Measurements from ENCODE around the gene DCAF8. TPM values are rescaled to one million over a fixed set of nuclear protein-coding genes. Genes with fewer than 3 reads are reported as not detected.
A peak's percentile ranks its signal among the peaks of the same experiment; 100 is the strongest.

DCAF8 gene
- total and polyA plus RNA-seq, 2 donors (not counting 1 experiment from before 2014, with no cell fraction given), result 194 to 266 TPM

GRCh38 chr1:160205242-160206035 lies 56.9 kb downstream of the DCAF8 start, which contains the start of gene PEA15:
TSS of gene PEA15 (plus strand) at chr1:160205384. CDS start at chr1:160211545, 6,161 bp downstream.
- intact Hi-C loops (cut with micrococcal nuclease), result loop anchor here (2.0 kb wide), 1 partner anchor 57 kb away; the partner anchor contains the start of gene DCAF8
- H3K9me3 Mint-ChIP-seq (ENCODE audit: insufficient read depth), result no peaks in the 10 kb centered on the region
- Histone ChIP-seq H3K9ac (ENCODE audit: low read length) (peak within 1 kb of the TSS; percentile 87), H3K27me3 (replicated peaks in 1 of 4; ENCODE audit: control extremely low read depth in 1 of 4, control insufficient read depth in 3 of 4, insufficient read depth in 4 of 4, low read length in 3 of 4) (no peaks in the 10 kb centered on the region), H2AFZ (ENCODE audit: insufficient read depth, low read depth, low read length, poor library complexity, severe bottlenecking) (peak within 1 kb of the TSS; percentile 59), H3K79me2 (ENCODE audit: control insufficient read depth, insufficient read depth, low read length) (peaks cover 15% of the 10 kb centered on the region), H3K36me3 (replicated peaks in 1 of 2; ENCODE audit: control extremely low read depth in 1 of 2, control insufficient read depth in 1 of 2, extremely low read depth in 1 of 2, insufficient read depth in 2 of 2, low read length in 1 of 2) (peaks cover 9 to 19% of the 10 kb centered on the region in 2 experiments), H3K4me2 (replicated peaks; ENCODE audit: low read depth, low read length, poor library complexity, severe bottlenecking) (peak within 1 kb of the TSS; percentile 94), H3K27ac (ENCODE audit: low read length in 2 of 2) (peak within 1 kb of the TSS; percentile 98 to 99), H4K20me1 (ENCODE audit: control insufficient read depth, insufficient read depth, low read length, poor library complexity, severe bottlenecking) (no peaks in the 10 kb centered on the region), H3K9me3 (ENCODE audit: control extremely low read depth in 1 of 3, control insufficient read depth in 2 of 3, insufficient read depth in 1 of 3, low read length in 2 of 3) (no peaks in the 10 kb centered on the region), H3K4me3 (ENCODE audit: control extremely low read depth in 1 of 5, extremely low read depth in 1 of 5, insufficient read depth in 1 of 5, low read depth in 2 of 5, low read length in 4 of 5) (peak within 1 kb of the TSS; percentile 44 to 99 (median 92)), H3K4me1 (ENCODE audit: control insufficient read depth in 2 of 2, insufficient read depth in 2 of 2, low read length in 2 of 2) (peaks cover 26 to 35% of the 10 kb centered on the region in 2 donors)
- ChIA-PET POLR2A (interaction anchor here (1.0 to 1.6 kb wide), 4 partner anchors 9 to 57 kb away, joined by 3 to 5 read pairs (median 4); partner anchors contain the start of gene DCAF8), CTCF (interaction anchor here (0.6 to 9.7 kb wide), 6 partner anchors 10 to 171 kb away, joined by 3 to 77 read pairs (median 22); no protein-coding TSS in a partner anchor)
- H3K27ac Mint-ChIP-seq, result peak within 1 kb of the TSS; percentile 90
- peaks cover 66% of the 10 kb centered on the region for H3K4me1 Mint-ChIP-seq
- peak within 1 kb of the TSS; percentile 88 for H3K4me3 Mint-ChIP-seq
- ATAC-seq (ENCODE audit: low read depth) (peak; percentile 57), DNase-seq (peak; percentile 77)
- TF ChIP-seq EZH2 (IDR thresholded peaks at IDR 0.05; ENCODE audit: borderline replicate concordance, insufficient read depth, low read depth, low read length, poor library complexity, severe bottlenecking) (no peak), CTCF (IDR thresholded peaks at IDR 0.05) (no peak)
- under 1% methylated on average over 57 of the region's 76 CpGs for WGBS (ENCODE audit: insufficient coverage)
- H3K27me3 Mint-ChIP-seq, result no peaks in the 10 kb centered on the region
